Endothelial cell of umbilical vein (primary cell): ENCODE results near the gene HLX. TPM values are rescaled to one million over a fixed set of nuclear protein-coding genes. Genes with fewer than 3 reads are reported as not detected.

Source experiments
- BruUV-seq: library from RNA; stranded (reverse); fragments of 400-500 nt; replicated peaks from 2 replicates; lab custom pipeline; 2021; lab: Mats Ljungman, UMichigan
- CTCF ChIA-PET: fragments of 300-600, 350-600 bp; sonication (Branson Sonifier 250); formaldehyde crosslinking; loops from one replicate; lab custom pipeline; 2021; ENCODE audit warnings: antibody characterized with exemption, inconsistent platforms; lab: Charles Lee
- POLR2A ChIA-PET: fragments of 300-600, 350-600 bp; sonication (Branson Sonifier 250); formaldehyde crosslinking; loops from one replicate; lab custom pipeline; 2021; ENCODE audit warnings: antibody characterized with exemption, inconsistent platforms; lab: Charles Lee
- DNase-seq: peaks from one replicate; pipeline ENCODE4 v3.0.0-alpha.2; 2011; ENCODE audit warnings: low read depth, low spot score
- FAIRE-seq: peaks from 2 replicates; lab custom pipeline; 2011; peaks lifted over from hg19 to GRCh38; lab: Jason Lieb, UNC
- H2AFZ ChIP-seq: 2 replicates; pipeline ENCODE4 v1.6.0; 2012; ENCODE audit warnings: low read depth, low read length, control low read depth, inconsistent platforms
- H3K27ac ChIP-seq: 2 replicates; pipeline ENCODE4 v1.5.1; 2011; ENCODE audit warnings: low read depth, mild to moderate bottlenecking, control low read depth, low read length, moderate library complexity; ENCODE audit not compliant: insufficient read depth
- H3K27me3 ChIP-seq, 2 experiments: 2 replicates each; pipeline versions ENCODE4 v1.6.0 to v1.6.1; 2011; ENCODE audit warnings: low read length in 2 of 2, mixed read lengths in 1 of 2; ENCODE audit not compliant: control insufficient read depth in 2 of 2, insufficient read depth in 2 of 2
- H3K36me3 ChIP-seq, 2 experiments: 2 replicates in 1 of 2; 3 replicates in 1 of 2; pipeline ENCODE4 v1.5.1; 2011; ENCODE audit warnings: low read length in 2 of 2, mild to moderate bottlenecking in 1 of 2, moderate library complexity in 1 of 2; ENCODE audit not compliant: control insufficient read depth in 2 of 2, insufficient read depth in 2 of 2; ENCODE audit errors: extremely low read depth in 1 of 2
- H3K4me1 ChIP-seq: 3 replicates; pipeline ENCODE4 v1.5.1; 2011; ENCODE audit warnings: mild to moderate bottlenecking, low read length; ENCODE audit not compliant: control insufficient read depth, insufficient read depth; ENCODE audit errors: extremely low read depth
- H3K4me2 ChIP-seq: 2 replicates; pipeline ENCODE4 v1.6.1; 2011; ENCODE audit warnings: low read length, control low read depth, mixed read lengths; ENCODE audit not compliant: insufficient read depth
- H3K4me3 ChIP-seq, 3 experiments: fragments of 200-600 bp in 1 of 3; sonication (generic), shearing (Covaris generic) in 1 of 3; replicated peaks in 1 of 3; 2 replicates each; pipeline ENCODE4 v1.5.1; 2011 to 2016; ENCODE audit warnings: control low read depth in 3 of 3, low read length in 3 of 3, mild to moderate bottlenecking in 2 of 3, inconsistent platforms in 1 of 3, low read depth in 1 of 3, moderate library complexity in 1 of 3; ENCODE audit not compliant: insufficient read depth in 1 of 3
- H3K79me2 ChIP-seq: 2 replicates; pipeline ENCODE4 v1.6.0; 2012; ENCODE audit warnings: low read length, inconsistent platforms; ENCODE audit not compliant: control insufficient read depth, insufficient read depth
- H3K9ac ChIP-seq: replicated peaks from 2 replicates; pipeline ENCODE3; 2011; ENCODE audit warnings: low read length, control low read depth; ENCODE audit not compliant: insufficient read depth; ENCODE audit errors: extremely low read depth
- H3K9me1 ChIP-seq: replicated peaks from 3 replicates; pipeline ENCODE4 v1.6.0; 2011; ENCODE audit warnings: mild to moderate bottlenecking, low read length; ENCODE audit not compliant: control insufficient read depth, insufficient read depth; ENCODE audit errors: extremely low read depth
- H3K9me3 ChIP-seq: replicated peaks from 2 replicates; pipeline ENCODE4 v1.5.1; 2012; ENCODE audit warnings: low read length, inconsistent platforms; ENCODE audit not compliant: control insufficient read depth, insufficient read depth
- H4K20me1 ChIP-seq: replicated peaks from 2 replicates; pipeline ENCODE3; 2011; ENCODE audit warnings: mild to moderate bottlenecking, low read length; ENCODE audit not compliant: control insufficient read depth, insufficient read depth; ENCODE audit errors: extremely low read depth
- CTCF ChIP-seq, 2 donors: IDR thresholded peaks; 1 replicate in 1 of 2; 2 replicates in 1 of 2; pipeline ENCODE4 v1.5.1; 2011; ENCODE audit warnings: low read length in 2 of 2, mild to moderate bottlenecking in 2 of 2, moderate library complexity in 2 of 2, control low read depth in 1 of 2, inconsistent platforms in 1 of 2, low read depth in 1 of 2; ENCODE audit not compliant: insufficient read depth in 1 of 2; ENCODE audit errors: extremely low read depth in 1 of 2
- EZH2 ChIP-seq: IDR thresholded peaks from 2 replicates; pipeline ENCODE4 v1.6.1; 2012; ENCODE audit warnings: borderline replicate concordance, low read depth, mild to moderate bottlenecking, moderate library complexity, low read length, inconsistent platforms; ENCODE audit not compliant: severe bottlenecking
- FOS ChIP-seq: IDR thresholded peaks from 2 replicates; pipeline ENCODE4 v1.6.1; 2011; ENCODE audit warnings: mild to moderate bottlenecking, low read length, moderate library complexity, borderline replicate concordance; ENCODE audit not compliant: insufficient read depth
- GATA2 ChIP-seq: IDR thresholded peaks from 2 replicates; pipeline ENCODE4 v1.7.0; 2011; ENCODE audit warnings: low read depth, mild to moderate bottlenecking, moderate library complexity, mixed read lengths, low read length; ENCODE audit not compliant: insufficient read length, insufficient read depth
- JUN ChIP-seq: IDR thresholded peaks from 2 replicates; pipeline ENCODE4 v1.6.1; 2011; ENCODE audit warnings: borderline replicate concordance, low read depth; ENCODE audit not compliant: insufficient read length, insufficient read depth
- MAX ChIP-seq: IDR thresholded peaks from 2 replicates; pipeline ENCODE4 v1.6.1; 2011; ENCODE audit not compliant: insufficient read depth, insufficient read length
- MYC ChIP-seq: IDR thresholded peaks from one replicate; pipeline ENCODE4 v1.6.1; 2011; ENCODE audit warnings: mild to moderate bottlenecking, low read depth, low read length
- POLR2A ChIP-seq: IDR thresholded peaks from 2 replicates; pipeline ENCODE4 v1.6.1; 2012; ENCODE audit warnings: low read depth, mild to moderate bottlenecking, control low read depth, low read length
- dilution Hi-C: fragments of 300-500 bp; cut with MboI; formaldehyde crosslinking; loops from one replicate; pipeline ENCODE4 v1.15.0; 2019; ENCODE audit warnings: low sequenced_read_pairs; ENCODE audit not compliant: extremely low pct_ligation_motif_present
- intact Hi-C: fragments of 100-400 bp; cut with micrococcal nuclease; formaldehyde crosslinking; loops from one replicate; pipeline ENCODE4 v1.10.0; 2022
- polyA plus RNA-seq, 4 experiments: library from polyadenylated mRNA; depleted of rRNA in 3 of 4; stranded (reverse) in 3 of 4; unstranded in 1 of 4; fragments of >200 nt; gene quantifications; 2 replicates each; pipeline versions ENCODE4 v1.2.1 to v1.2.3, GENCODE V29; 2011 to 2012; ENCODE audit warnings: missing spikeins in 1 of 4
- total RNA-seq: library from RNA; stranded (reverse); gene quantifications from 2 replicates; pipeline ENCODE4 v1.2.3, GENCODE V29; 2021

HLX gene
- total and polyA plus RNA-seq, 2 donors (not counting 3 experiments of a cell fraction or from before 2014, with no cell fraction given) = 7.5 to 39.1 TPM

GRCh38 chr1:220915117-220915440 is 35.8 kb downstream of the HLX start:
- H3K4me2 ChIP-seq = no peak overlapping the region
- no TSS peak for BruUV-seq
- no peaks in the 10 kb centered on the region for H3K36me3 ChIP-seq
- intact Hi-C loops = no loop called here
- FAIRE-seq (no peak), DNase-seq (no peak)
- H3K9me1 ChIP-seq = no peaks in the 10 kb centered on the region
- H3K9ac ChIP-seq = no peak overlapping the region
- no peaks in the 10 kb centered on the region for H3K9me3 ChIP-seq
- H3K79me2 ChIP-seq = no peaks in the 10 kb centered on the region
- dilution Hi-C loops = no loop called here
- H4K20me1 ChIP-seq = no peaks in the 10 kb centered on the region
- ChIA-PET CTCF (interaction anchor here (1.3 kb wide), 1 partner anchor 288 kb away, joined by 5 read pairs; no protein-coding TSS in a partner anchor), POLR2A (no interaction called here)
- H2AFZ ChIP-seq = no peak overlapping the region
- H3K4me3 ChIP-seq = no peak overlapping the region
- peaks cover 3 to 4% of the 10 kb centered on the region in 2 experiments for H3K27me3 ChIP-seq
- no peak overlapping the region for H3K27ac ChIP-seq
- TF ChIP-seq JUN = no peak
- no peak for TF ChIP-seq GATA2
- no peak for TF ChIP-seq FOS
- no peak for TF ChIP-seq POLR2A
- no peak for TF ChIP-seq CTCF (IDR thresholded peaks at IDR 0.05; ENCODE audit: extremely low read depth in 1 of 2, insufficient read depth in 1 of 2, low read depth in 1 of 2, low read length in 2 of 2)
- no peak for TF ChIP-seq EZH2
- no peak for TF ChIP-seq MYC
- no peaks in the 10 kb centered on the region for H3K4me1 ChIP-seq

GRCh38 chr1:220915954-220916353 is 36.7 kb downstream of the HLX start:
- Histone ChIP-seq H3K4me2 (no peak overlapping the region), H3K27me3 (peaks cover 3 to 4% of the 10 kb centered on the region in 2 experiments), H3K36me3 (no peaks in the 10 kb centered on the region), H3K79me2 (no peaks in the 10 kb centered on the region), H2AFZ (no peak overlapping the region), H3K9ac (no peak overlapping the region), H3K4me1 (no peaks in the 10 kb centered on the region), H3K9me3 (no peaks in the 10 kb centered on the region), H4K20me1 (no peaks in the 10 kb centered on the region), H3K9me1 (no peaks in the 10 kb centered on the region), H3K27ac (no peak overlapping the region), H3K4me3 (no peak overlapping the region)
- ChIA-PET CTCF (no interaction called here), POLR2A (no interaction called here)
- no TSS peak for BruUV-seq
- FAIRE-seq (no peak), DNase-seq (no peak)
- dilution Hi-C loops = no loop called here
- intact Hi-C loops = no loop called here
- TF ChIP-seq MAX (no peak), GATA2 (no peak), FOS (no peak), MYC (no peak), CTCF (IDR thresholded peaks at IDR 0.05; ENCODE audit: extremely low read depth in 1 of 2, insufficient read depth in 1 of 2, low read depth in 1 of 2, low read length in 2 of 2) (no peak), EZH2 (no peak), POLR2A (no peak)
